Chondrocyte (in vitro differentiated cells): ENCODE results near the gene ZNRD2. TPM values are rescaled to one million over a fixed set of nuclear protein-coding genes. Genes with fewer than 3 reads are reported as not detected.

Experiments used
- DNase-seq: peaks from one replicate; pipeline ENCODE4 v3.0.0; 2021; ENCODE audit warnings: mixed read lengths, low spot score
- H3K27ac Mint-ChIP-seq: one replicate; pipeline ENCODE4 v1.8.0; 2021; ENCODE audit warnings: mild to moderate bottlenecking, moderate library complexity, mixed read lengths; ENCODE audit not compliant: unreplicated experiment
- H3K27me3 Mint-ChIP-seq: 2 replicates; pipeline ENCODE4 v1.8.0; 2021; ENCODE audit warnings: low read depth, mixed read lengths
- H3K36me3 Mint-ChIP-seq: 2 replicates; pipeline ENCODE4 v1.8.0; 2021; ENCODE audit warnings: low read depth, mixed read lengths
- H3K4me1 Mint-ChIP-seq: 2 replicates; pipeline ENCODE4 v1.8.0; 2021; ENCODE audit warnings: low read depth, mild to moderate bottlenecking, mixed read lengths
- H3K4me3 Mint-ChIP-seq: one replicate; pipeline ENCODE4 v1.8.0; 2021; ENCODE audit warnings: mild to moderate bottlenecking, moderate library complexity, mixed read lengths; ENCODE audit not compliant: unreplicated experiment
- H3K9me3 Mint-ChIP-seq: 2 replicates; pipeline ENCODE4 v1.8.0; 2021; ENCODE audit warnings: low read depth, mixed read lengths
- CTCF ChIP-seq: fragments of 200-600 bp; sonication (generic); IDR thresholded peaks from 2 replicates; pipeline ENCODE4 v1.5.0; 2021; ENCODE audit warnings: antibody characterized with exemption, mild to moderate bottlenecking, moderate library complexity
- total RNA-seq: library from RNA; stranded (reverse); gene quantifications from 3 replicates; pipeline ENCODE4 v1.2.1, GENCODE V29; 2021

ZNRD2 gene
- total RNA-seq, 1 donor from 2014 or later, result 26.4 TPM

GRCh38 chr11:65537296-65537597, 33.0 kb upstream of the ZNRD2 start:
- no peak for DNase-seq
- Mint-ChIP-seq H3K27me3 (no peaks in the 10 kb centered on the region), H3K36me3 (peaks cover 9% of the 10 kb centered on the region), H3K9me3 (no peaks in the 10 kb centered on the region), H3K27ac (no peak overlapping the region), H3K4me3 (no peak overlapping the region), H3K4me1 (peaks cover 24% of the 10 kb centered on the region)
- TF ChIP-seq CTCF, result no peak

DNA sequence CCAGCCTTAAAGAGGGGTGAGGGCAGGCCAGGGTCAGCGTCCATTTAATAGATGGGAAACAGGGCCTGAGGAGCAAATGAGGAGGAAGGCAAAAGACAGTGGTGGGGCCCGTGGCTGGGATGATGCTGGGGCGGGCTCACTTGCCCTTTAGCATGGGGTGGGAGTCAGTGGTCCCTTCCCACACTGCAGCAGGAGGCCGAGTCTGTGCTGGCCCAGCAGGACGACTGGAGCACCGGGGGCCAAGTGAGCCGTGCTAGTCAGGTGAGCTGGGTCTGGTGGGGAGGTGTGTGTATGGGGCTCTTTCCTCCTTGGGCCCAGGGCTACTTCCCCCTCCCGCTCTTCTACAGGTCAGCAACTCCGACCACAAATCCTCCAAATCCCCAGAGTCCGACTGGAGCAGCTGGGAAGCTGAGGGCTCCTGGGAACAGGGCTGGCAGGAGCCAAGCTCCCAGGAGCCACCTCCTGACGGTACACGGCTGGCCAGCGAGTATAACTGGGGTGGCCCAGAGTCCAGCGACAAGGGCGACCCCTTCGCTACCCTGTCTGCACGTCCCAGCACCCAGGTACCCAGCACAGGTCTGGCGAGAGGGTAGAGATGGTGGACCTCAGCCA, 32.6 kb upstream of the ZNRD2 start:
- Mint-ChIP-seq H3K9me3 (no peaks in the 10 kb centered on the region), H3K27ac (peak overlapping the region; percentile 55), H3K36me3 (peaks cover 9% of the 10 kb centered on the region), H3K4me1 (peaks cover 24% of the 10 kb centered on the region), H3K4me3 (no peak overlapping the region), H3K27me3 (no peaks in the 10 kb centered on the region)
- DNase-seq, result no peak
- TF ChIP-seq CTCF, result peak; percentile 11

- DNase-seq, result no peak
- H3K36me3 Mint-ChIP-seq, result peaks cover 10% of the 10 kb centered on the region
- H3K9me3 Mint-ChIP-seq, result no peaks in the 10 kb centered on the region
- H3K4me1 Mint-ChIP-seq, result peaks cover 24% of the 10 kb centered on the region
- H3K4me3 Mint-ChIP-seq, result no peak overlapping the region
- no peak for TF ChIP-seq CTCF
- H3K27me3 Mint-ChIP-seq, result no peaks in the 10 kb centered on the region
- no peak overlapping the region for H3K27ac Mint-ChIP-seq
Observed at GRCh38 chr11:65538232-65538914, 31.9 kb upstream of the ZNRD2 start.

DNA sequence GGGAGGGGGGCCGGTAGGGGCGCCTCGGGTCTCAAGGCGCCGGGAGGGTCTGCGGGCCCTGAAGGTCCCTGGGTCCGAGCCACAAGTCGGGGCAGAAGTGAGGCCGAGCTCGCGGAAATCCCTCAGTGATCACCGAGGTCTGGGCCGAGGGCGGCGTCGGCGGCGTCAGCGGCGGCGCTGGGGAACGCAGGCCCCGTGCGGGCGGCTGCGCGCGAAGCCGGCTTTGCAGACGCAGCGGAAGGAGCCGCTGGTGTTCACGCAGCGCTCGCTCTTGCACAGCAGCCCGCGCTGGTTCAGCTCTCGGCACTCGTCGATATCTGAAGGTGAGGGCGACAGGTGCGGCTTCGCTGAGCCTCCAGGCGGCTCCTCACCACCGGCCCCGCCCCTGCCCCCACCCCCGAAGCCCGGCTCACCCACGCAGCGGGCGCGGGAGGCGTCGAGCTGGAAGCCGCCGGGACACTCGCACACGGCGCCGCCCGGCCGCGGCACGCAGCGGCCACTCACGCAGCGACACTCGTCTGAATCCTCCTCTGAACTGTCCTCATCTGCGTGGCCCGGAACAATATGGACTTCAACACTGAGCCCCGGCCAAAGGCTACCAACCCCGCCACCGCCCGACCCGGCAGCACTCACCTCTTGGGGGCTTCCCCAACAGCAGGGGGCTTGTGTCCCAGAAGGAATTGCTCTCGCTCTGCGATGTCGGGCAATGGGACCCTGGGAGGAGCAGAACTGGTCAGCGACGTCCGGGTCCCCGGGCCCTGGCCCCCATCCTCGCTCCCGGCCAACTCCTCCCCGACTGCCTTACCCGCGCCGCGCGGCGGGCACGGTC, 31.1 kb upstream of the ZNRD2 start:
- Mint-ChIP-seq H3K36me3 (peaks cover 12% of the 10 kb centered on the region), H3K4me1 (peaks cover 24% of the 10 kb centered on the region), H3K27me3 (no peaks in the 10 kb centered on the region), H3K27ac (peak overlapping the region; percentile 66), H3K4me3 (no peak overlapping the region), H3K9me3 (no peaks in the 10 kb centered on the region)
- no peak for TF ChIP-seq CTCF
- DNase-seq, result no peak

- Mint-ChIP-seq H3K9me3 (no peaks in the 10 kb centered on the region), H3K4me1 (peaks cover 24% of the 10 kb centered on the region), H3K27ac (peak overlapping the region; percentile 75), H3K4me3 (peak overlapping the region; percentile 66), H3K27me3 (no peaks in the 10 kb centered on the region), H3K36me3 (peaks cover 14% of the 10 kb centered on the region)
- peak; percentile 69 for TF ChIP-seq CTCF
- no peak for DNase-seq
Observed at GRCh38 chr11:65539744-65540289, 30.5 kb upstream of the ZNRD2 start.
